Tibial nerve (tissue), 4 donors: ENCODE data around the gene GATA5.

ENCODE experiments used
- CTCF ChIP-seq, 5 experiments: fragments of 200-600 bp in 3 of 5; fragments of 450-650 bp in 2 of 5; sonication (generic) in 3 of 5; IDR thresholded peaks; one replicate each; pipeline ENCODE4 v1.5.1; 2016 to 2019; ENCODE audit warnings: antibody characterized with exemption in 5 of 5, mild to moderate bottlenecking in 3 of 5, moderate library complexity in 2 of 5
- EP300 ChIP-seq, 2 donors: sonication (generic); formaldehyde crosslinking; IDR thresholded peaks; one replicate each; pipeline ENCODE4 v1.6.1; 2017; ENCODE audit warnings: antibody characterized with exemption in 2 of 2, mild to moderate bottlenecking in 1 of 2
- POLR2A ChIP-seq, 2 donors: fragments of 450-650 bp; IDR thresholded peaks; one replicate each; pipeline ENCODE4 v1.6.1; 2017; ENCODE audit warnings: antibody characterized with exemption in 2 of 2, mild to moderate bottlenecking in 2 of 2, moderate library complexity in 2 of 2

GRCh38 chr20:62455929-62456328 lies 19.9 kb downstream of the GATA5 start:
- no peak for TF ChIP-seq CTCF (IDR thresholded peaks at IDR 0.05)
- no peak for TF ChIP-seq POLR2A (IDR thresholded peaks at IDR 0.05)
- no peak for TF ChIP-seq EP300 (IDR thresholded peaks at IDR 0.05)
